Measurements from ENCODE around the gene UNC5C. TPM values are rescaled to one million over a fixed set of nuclear protein-coding genes. Genes with fewer than 3 reads are reported as not detected.

UNC5C gene
- total and polyA plus RNA-seq, 10 of the 15 experiments (the other 5 are each of a cell fraction or from before 2014, with no cell fraction given) = 0.02 to 2.0 (median 0.15) TPM; not detected in 1

DNA sequence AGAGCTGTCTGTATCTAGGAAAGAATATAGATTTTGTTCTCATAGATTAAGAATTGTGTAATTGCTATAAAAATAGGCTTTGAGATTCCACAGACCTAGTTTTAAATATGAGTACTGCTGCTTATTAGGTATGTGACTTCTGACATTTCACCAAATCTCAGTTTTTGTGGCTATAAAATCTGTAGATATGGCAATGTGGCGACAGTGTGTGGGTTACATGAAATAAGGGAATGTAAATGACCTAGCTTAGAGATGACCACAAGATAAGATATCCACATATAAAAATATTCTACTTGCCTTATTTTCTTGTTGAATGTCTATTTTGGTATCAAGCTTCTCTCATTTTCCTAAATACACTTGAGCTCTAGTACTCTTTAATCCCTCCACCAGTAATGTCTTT lies 193.8 kb downstream of the UNC5C start (continued):
- TF ChIP-seq ETV6 (conservative IDR thresholded peaks at IDR 0.05 in 1 of 2, IDR thresholded peaks at IDR 0.05 in 1 of 2; ENCODE audit: borderline replicate concordance in 1 of 2, low read depth in 1 of 2) (no peak), PAX5 (IDR thresholded peaks at IDR 0.05; ENCODE audit: borderline replicate concordance, low read depth, low read length) (no peak), LARP7 (IDR thresholded peaks at IDR 0.05) (no peak), SIN3A (IDR thresholded peaks at IDR 0.05; ENCODE audit: low read depth, low read length) (no peak), NBN (IDR thresholded peaks at IDR 0.05) (no peak), ASH2L (IDR thresholded peaks at IDR 0.05; ENCODE audit: borderline replicate concordance, low read depth) (no peak)

DNA sequence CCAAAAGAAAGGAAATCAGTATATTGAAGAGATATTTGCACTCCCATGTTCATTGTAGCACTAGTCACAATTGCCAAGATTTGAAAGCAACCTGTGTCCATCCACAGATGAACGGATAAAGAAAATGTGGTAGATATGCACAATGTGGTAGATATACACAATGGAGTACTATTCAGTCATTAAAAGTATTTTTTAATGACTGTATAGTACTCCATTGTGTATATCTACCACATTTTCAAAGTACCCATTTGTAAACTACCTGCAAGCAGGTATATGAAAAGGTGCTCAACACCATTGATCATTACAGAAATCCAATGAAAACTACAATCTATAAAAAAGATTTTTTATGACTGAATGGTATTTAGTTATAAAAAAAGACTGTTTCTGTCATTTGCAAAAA lies 200.4 kb downstream of the UNC5C start:
- no peak for ATAC-seq
- ChIA-PET POLR2A (no interaction called here), SMC1A (ENCODE audit: uncharacterized antibody, unreplicated experiment) (no interaction called here), CTCF (no interaction called here), RAD21 (ENCODE audit: unreplicated experiment) (no interaction called here)
- 0% methylated on average over 1 of the region's 1 CpG for WGBS (ENCODE audit: insufficient coverage, insufficient replicate concordance, low lambda C conversion rate, missing lambda C conversion rate)
- no peaks in the 10 kb centered on the region for H3K36me3 ChIP-seq (ENCODE audit: control insufficient read depth in 2 of 2, insufficient read depth in 2 of 2, low read length in 1 of 2)
- no peaks in the 10 kb centered on the region for H3K27me3 ChIP-seq (replicated peaks in 1 of 2; ENCODE audit: control insufficient read depth in 2 of 2, insufficient read depth in 2 of 2, low read length in 1 of 2)
- no peak overlapping the region for H3K4me2 ChIP-seq (ENCODE audit: control insufficient read depth, insufficient read depth)
- FAIRE-seq = no peak
- H4K20me1 ChIP-seq (ENCODE audit: control insufficient read depth, insufficient read depth) = no peaks in the 10 kb centered on the region
- no peak overlapping the region for H3K27ac ChIP-seq (ENCODE audit: control insufficient read depth, insufficient read depth)
- H2AFZ ChIP-seq (ENCODE audit: control insufficient read depth, low read depth, low read length) = no peak overlapping the region
- intact Hi-C loops (cut with micrococcal nuclease; ENCODE audit: unreplicated experiment) = no loop called here
- no peak overlapping the region for H3K9ac ChIP-seq (ENCODE audit: control insufficient read depth, insufficient read depth, low read length)
- TF ChIP-seq CREB1 (IDR thresholded peaks at IDR 0.05; ENCODE audit: low read depth) (no peak), NFYA (IDR thresholded peaks at IDR 0.05; ENCODE audit: borderline replicate concordance, low read depth, low read length) (no peak), KAT2A (conservative IDR thresholded peaks at IDR 0.05; ENCODE audit: control insufficient read depth, low read depth, low read length) (no peak), ZNF24 (IDR thresholded peaks at IDR 0.05) (no peak), HDAC2 (IDR thresholded peaks at IDR 0.05) (no peak), SRF (IDR thresholded peaks at IDR 0.05; ENCODE audit: low read depth in 2 of 2, low read length in 2 of 2) (no peak)
- TF ChIP-seq, protein P1, sequence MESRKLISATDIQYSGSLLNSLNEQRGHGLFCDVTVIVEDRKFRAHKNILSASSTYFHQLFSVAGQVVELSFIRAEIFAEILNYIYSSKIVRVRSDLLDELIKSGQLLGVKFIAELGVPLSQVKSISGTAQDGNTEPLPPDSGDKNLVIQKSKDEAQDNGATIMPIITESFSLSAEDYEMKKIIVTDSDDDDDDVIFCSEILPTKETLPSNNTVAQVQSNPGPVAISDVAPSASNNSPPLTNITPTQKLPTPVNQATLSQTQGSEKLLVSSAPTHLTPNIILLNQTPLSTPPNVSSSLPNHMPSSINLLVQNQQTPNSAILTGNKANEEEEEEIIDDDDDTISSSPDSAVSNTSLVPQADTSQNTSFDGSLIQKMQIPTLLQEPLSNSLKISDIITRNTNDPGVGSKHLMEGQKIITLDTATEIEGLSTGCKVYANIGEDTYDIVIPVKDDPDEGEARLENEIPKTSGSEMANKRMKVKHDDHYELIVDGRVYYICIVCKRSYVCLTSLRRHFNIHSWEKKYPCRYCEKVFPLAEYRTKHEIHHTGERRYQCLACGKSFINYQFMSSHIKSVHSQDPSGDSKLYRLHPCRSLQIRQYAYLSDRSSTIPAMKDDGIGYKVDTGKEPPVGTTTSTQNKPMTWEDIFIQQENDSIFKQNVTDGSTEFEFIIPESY (IDR thresholded peaks at IDR 0.05) = no peak
- TF ChIP-seq, protein P2, sequence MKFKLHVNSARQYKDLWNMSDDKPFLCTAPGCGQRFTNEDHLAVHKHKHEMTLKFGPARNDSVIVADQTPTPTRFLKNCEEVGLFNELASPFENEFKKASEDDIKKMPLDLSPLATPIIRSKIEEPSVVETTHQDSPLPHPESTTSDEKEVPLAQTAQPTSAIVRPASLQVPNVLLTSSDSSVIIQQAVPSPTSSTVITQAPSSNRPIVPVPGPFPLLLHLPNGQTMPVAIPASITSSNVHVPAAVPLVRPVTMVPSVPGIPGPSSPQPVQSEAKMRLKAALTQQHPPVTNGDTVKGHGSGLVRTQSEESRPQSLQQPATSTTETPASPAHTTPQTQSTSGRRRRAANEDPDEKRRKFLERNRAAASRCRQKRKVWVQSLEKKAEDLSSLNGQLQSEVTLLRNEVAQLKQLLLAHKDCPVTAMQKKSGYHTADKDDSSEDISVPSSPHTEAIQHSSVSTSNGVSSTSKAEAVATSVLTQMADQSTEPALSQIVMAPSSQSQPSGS (IDR thresholded peaks at IDR 0.05; ENCODE audit: low read length) = no peak
- no peaks in the 10 kb centered on the region for H3K4me1 ChIP-seq (ENCODE audit: control insufficient read depth, insufficient read depth, low read length)
- no peaks in the 10 kb centered on the region for H3K79me2 ChIP-seq (ENCODE audit: control insufficient read depth, insufficient read depth, low read length)
- no TSS peak for BruUV-seq (replicated peaks)
- in situ Hi-C loops (cut with MboI) = no loop called here
- H3K9me3 ChIP-seq (replicated peaks; ENCODE audit: control insufficient read depth, insufficient read depth, low read length) = no peaks in the 10 kb centered on the region
- no peak overlapping the region for H3K4me3 ChIP-seq
- DNase-seq (ENCODE audit: low read depth, low spot score) = no peak

All from GM12878 (cell line).